Stimulated activated CD8-positive, alpha-beta memory T cell treated with anti-CD3 and anti-CD28 coated beads, Interleukin-4, amount 100 ng/mL, for 48 hours (primary cell): ENCODE measurements around the gene ZMPSTE24.
"Not testable (repeated sequence)": the region's sequence is repeated elsewhere in the genome, so short reads cannot be mapped to it uniquely, and the experiment has no call there.

Experiments
- DNase-seq: peaks from one replicate; pipeline ENCODE4 v3.0.0-alpha.2; 2020

The ZMPSTE24 gene

GRCh38 chr1:40331403-40331802, 73.4 kb downstream of the ZMPSTE24 start:
- DNase-seq, result not testable (repeated sequence)

- no peak for DNase-seq
Observed at GRCh38 chr1:40332695-40333094, 74.7 kb downstream of the ZMPSTE24 start.

- no peak for DNase-seq
Observed at GRCh38 chr1:40337443-40337842, 79.4 kb downstream of the ZMPSTE24 start.

GRCh38 chr1:40338745-40339419, 80.8 kb downstream of the ZMPSTE24 start:
- DNase-seq, result peak; percentile 96

- DNase-seq, result no peak
Observed at GRCh38 chr1:40339420-40340323, 81.6 kb downstream of the ZMPSTE24 start.

- no peak for DNase-seq
Observed at GRCh38 chr1:40341491-40342380, 83.7 kb downstream of the ZMPSTE24 start.

GRCh38 chr1:40342381-40342717, 84.3 kb downstream of the ZMPSTE24 start:
- not testable (repeated sequence) for DNase-seq
